Measurements from ENCODE around the gene ITPR2. TPM values are rescaled to one million over a fixed set of nuclear protein-coding genes. Genes with fewer than 3 reads are reported as not detected.

Gene ITPR2
- total RNA-seq, 2 donors from 2014 or later: 31.3 to 31.7 TPM

GRCh38 chr12:26429070-26429691 lies 403.8 kb downstream of the ITPR2 start:
- intact Hi-C loops (cut with DNase I, micrococcal nuclease): no loop called here
- ATAC-seq: no peak

GRCh38 chr12:26428420-26428819 lies 404.6 kb downstream of the ITPR2 start:
- intact Hi-C loops (cut with DNase I, micrococcal nuclease): no loop called here
- DNase-seq: no peak

More at GRCh38 chr12:26429070-26429691, 403.8 kb downstream of the ITPR2 start:
- no peak for DNase-seq

DNA sequence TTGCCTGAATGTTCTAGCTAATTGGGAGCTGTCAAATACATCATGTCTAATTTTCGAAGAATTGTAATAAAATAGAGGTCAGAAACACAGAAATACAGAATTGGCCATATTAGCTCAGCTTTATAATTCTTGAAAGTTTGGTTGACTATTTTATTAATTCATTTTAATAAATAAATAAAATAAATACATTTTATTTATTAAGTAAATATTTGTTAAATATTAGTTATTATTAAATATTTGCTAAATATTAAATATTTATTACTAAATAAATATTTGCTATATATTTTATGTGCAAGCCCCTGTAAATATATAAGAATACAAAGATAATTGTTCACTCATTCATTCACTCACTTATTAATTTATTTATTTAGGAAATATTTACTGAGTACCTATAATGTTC lies 406.3 kb downstream of the ITPR2 start:
- DNase-seq (no peak), ATAC-seq (no peak)
- intact Hi-C loops (cut with DNase I, micrococcal nuclease): no loop called here

More at GRCh38 chr12:26428420-26428819, 404.6 kb downstream of the ITPR2 start:
- ATAC-seq: no peak

- intact Hi-C loops (cut with DNase I, micrococcal nuclease): no loop called here
- ATAC-seq (no peak), DNase-seq (no peak)
These were observed 407.3 kb downstream of the ITPR2 start for GRCh38 chr12:26425587-26426260.

GRCh38 chr12:26422839-26423398 lies 410.1 kb downstream of the ITPR2 start:
- intact Hi-C loops (cut with DNase I, micrococcal nuclease): no loop called here
- ATAC-seq: no peak
- no peak for DNase-seq

- intact Hi-C loops (cut with DNase I, micrococcal nuclease): no loop called here
- ATAC-seq: no peak
- no peak for DNase-seq
These were observed 416.4 kb downstream of the ITPR2 start for GRCh38 chr12:26416550-26416949.

GRCh38 chr12:26410689-26411088 lies 422.3 kb downstream of the ITPR2 start:
- DNase-seq (no peak), ATAC-seq (peak; percentile 84)
- intact Hi-C loops (cut with DNase I, micrococcal nuclease): no loop called here

DNA sequence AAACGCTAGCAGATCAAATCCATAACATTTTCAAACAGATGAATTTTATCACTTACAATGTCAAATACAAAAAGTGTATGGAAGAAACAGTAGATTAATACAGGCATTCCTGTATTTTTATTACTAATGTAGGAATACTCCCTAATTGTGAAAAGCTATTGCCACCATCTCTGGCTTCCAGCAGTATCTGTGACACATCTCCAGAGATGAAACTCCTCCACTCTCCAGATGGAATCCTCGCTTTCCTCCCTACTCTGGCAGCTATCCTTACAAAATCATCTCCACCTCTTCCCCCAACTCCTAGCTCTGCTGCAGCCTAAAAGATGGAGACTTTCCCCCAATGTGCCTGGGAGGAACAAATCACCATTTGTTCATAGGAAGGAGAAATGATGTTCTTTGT lies 426.2 kb downstream of the ITPR2 start:
- DNase-seq (no peak), ATAC-seq (no peak)
- intact Hi-C loops (cut with DNase I, micrococcal nuclease): no loop called here

DNA sequence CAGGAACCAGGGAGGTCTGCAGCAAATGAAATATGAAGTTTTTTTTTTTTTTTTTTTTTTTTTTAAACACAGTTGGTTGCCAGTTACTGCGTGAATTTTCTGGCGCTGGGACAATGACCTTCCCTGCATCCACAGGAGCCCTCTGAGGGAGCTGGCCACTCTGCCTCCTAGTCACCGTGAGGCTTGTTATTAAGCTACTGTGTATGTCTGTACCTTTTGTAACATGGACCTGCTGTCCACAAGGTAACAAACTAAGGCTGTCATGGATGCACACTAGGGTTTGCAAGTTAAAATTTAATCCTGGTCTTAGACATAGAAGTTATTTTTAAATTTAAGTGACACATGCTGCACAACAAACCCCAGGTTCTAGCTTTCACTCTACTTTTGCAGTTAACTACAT lies 426.6 kb downstream of the ITPR2 start:
- no peak for DNase-seq
- intact Hi-C loops (cut with DNase I, micrococcal nuclease): no loop called here
- no peak for ATAC-seq

- intact Hi-C loops (cut with DNase I, micrococcal nuclease): no loop called here
- no peak for DNase-seq
- ATAC-seq: no peak
These were observed 429.4 kb downstream of the ITPR2 start for GRCh38 chr12:26403601-26404000.

DNA sequence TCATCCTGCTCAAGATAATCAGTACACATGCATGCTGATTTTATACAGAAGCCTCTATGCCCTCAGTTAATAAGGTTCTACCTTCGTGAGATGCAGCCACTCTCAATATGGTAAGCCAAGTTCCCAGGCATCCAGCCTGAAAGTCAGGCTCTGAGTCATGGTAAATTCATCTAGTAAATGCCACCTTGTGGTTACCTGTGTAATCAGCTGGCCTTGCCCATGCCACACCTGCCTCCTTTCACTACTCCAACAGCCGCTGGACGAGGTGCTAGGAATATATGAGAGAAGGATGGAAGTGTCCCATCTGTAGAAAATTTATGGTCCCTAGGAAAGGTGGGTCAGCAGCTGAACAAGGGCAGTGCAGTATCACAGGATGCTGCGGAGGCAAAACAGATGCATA lies 430.3 kb downstream of the ITPR2 start:
- ATAC-seq: peak; percentile 100
- intact Hi-C loops (cut with DNase I, micrococcal nuclease): no loop called here
- DNase-seq: peak; percentile 40 to 54

DNA sequence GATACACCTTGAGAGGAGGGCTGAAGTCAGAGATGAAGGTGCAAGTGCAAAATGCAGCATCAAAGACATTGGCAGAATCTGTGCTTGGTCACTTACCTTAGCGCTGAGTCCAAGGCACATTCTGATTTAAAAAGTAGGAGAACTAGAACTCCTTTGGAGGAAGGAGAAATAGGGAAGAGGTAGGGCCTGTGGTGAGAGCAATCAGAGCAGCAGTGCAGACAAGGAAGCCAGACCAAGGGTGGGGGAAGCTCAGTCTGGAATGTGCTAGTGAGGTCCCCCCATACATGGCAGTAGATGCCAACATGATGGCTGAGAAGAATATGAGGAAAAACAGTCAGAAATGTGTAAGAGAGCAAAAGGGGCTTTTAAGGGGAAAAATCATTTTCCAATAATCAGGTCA lies 431.1 kb downstream of the ITPR2 start:
- no peak for DNase-seq
- intact Hi-C loops (cut with DNase I, micrococcal nuclease): no loop called here
- no peak for ATAC-seq

DNA sequence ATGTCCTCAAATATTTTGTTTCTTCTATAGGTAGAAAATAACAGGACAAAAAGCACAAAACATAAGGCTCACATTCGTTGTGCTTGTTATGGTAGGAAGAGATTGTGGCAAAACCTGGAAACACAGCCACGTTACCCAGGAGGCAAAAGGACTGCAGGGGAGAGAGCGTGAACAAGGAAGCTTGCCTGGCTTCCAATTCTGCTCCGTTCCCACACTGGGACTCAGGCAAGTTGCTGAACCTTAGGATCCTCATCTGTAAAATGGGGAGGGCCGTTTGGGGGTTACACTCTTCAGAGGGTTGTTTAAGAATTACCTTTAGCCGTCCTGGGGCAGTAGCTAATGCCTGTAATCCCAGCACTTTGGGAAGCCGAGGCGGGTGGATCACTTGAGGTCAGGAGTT lies 432.4 kb downstream of the ITPR2 start:
- DNase-seq (no peak), ATAC-seq (no peak)
- intact Hi-C loops (cut with DNase I, micrococcal nuclease): no loop called here

GRCh38 chr12:26399381-26399780 lies 433.6 kb downstream of the ITPR2 start:
- no peak for DNase-seq
- no peak for ATAC-seq
- intact Hi-C loops (cut with DNase I, micrococcal nuclease): no loop called here

- DNase-seq (no peak), ATAC-seq (no peak)
- intact Hi-C loops (cut with DNase I, micrococcal nuclease): no loop called here
These were observed 436.6 kb downstream of the ITPR2 start for GRCh38 chr12:26396402-26396801.

DNA sequence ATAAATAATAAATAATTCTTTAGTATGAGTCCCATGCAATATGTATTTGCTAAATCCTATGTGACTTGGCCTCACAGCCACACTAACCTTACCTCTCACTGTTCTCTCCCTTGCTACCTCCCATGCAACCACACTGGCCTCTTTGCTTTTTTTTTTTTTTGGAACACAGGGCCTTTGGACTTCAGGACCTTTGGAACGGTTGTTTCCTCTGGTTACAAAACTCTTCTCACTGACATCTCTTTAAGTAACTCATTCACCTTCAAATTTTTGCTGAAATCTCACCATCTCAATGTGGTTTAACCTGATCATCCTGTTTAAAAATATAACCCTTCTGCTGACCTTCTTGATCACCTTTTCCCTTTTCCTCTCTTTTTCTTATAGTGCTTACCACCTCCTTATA lies 443.7 kb downstream of the ITPR2 start:
- DNase-seq (no peak), ATAC-seq (peak; percentile 20)
- intact Hi-C loops (cut with DNase I, micrococcal nuclease): no loop called here

GRCh38 chr12:26384536-26384935 lies 448.5 kb downstream of the ITPR2 start:
- intact Hi-C loops (cut with DNase I, micrococcal nuclease): no loop called here
- ATAC-seq: no peak
- DNase-seq: no peak

DNA sequence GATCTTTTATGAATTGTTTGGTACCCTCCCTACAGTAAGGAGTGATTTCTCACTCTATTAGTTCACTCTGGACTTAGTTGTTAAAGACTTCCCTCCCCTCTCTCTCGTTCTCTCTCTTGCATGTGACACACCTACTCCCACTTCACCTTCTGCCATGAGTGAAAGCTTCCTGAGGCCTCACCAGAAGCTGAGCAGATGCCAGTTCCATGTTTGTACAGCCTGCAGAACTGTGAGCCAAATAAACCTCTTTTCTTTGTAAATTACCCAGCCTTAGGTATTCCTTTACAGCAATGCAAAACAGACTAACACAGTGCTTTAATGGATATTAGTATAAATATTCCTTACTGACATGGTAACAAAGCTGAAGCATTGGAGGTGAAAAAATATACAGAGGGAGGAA lies 450.0 kb downstream of the ITPR2 start:
- intact Hi-C loops (cut with DNase I, micrococcal nuclease): no loop called here
- DNase-seq: no peak

GRCh38 chr12:26380897-26381296 lies 452.1 kb downstream of the ITPR2 start:
- ATAC-seq (no peak), DNase-seq (no peak)
- intact Hi-C loops (cut with DNase I, micrococcal nuclease): no loop called here

More for the DNA sequence above, 450.0 kb downstream of the ITPR2 start:
- ATAC-seq: no peak

DNA sequence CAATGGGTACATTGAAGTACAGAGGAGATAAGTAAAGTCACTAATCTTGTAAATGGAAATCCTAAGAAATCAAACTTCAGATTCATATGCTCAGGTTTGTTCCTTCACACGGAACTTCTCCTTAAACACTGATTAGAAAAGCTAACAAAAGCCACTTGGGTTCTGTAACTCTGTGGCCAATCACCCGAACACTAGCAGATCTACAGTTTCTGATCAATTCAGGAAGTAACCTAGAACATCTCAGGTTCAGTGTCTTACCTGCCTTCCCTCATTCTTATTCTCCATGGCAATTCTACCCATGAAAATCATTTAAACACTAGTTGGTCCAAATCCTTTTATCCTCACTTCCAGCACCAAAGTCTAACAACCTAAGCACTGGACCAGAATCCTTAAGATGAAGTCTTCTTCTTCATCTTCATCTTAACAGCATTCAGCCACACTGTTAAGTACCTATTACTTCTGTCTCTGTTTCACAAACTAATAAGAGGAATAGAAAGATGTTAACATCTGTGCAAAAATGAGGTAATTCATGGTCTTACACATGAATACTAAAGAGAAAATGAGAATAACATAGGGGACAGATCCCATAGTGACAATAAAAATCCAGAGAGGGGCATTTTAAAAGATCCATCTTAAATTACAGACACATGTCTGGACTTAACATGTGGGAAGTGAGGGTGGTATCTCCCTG lies 453.1 kb downstream of the ITPR2 start:
- DNase-seq (no peak), ATAC-seq (no peak)
- intact Hi-C loops (cut with DNase I, micrococcal nuclease): no loop called here
